A375 (cell line): ENCODE results near the gene OTUB2. TPM values are rescaled to one million over a fixed set of nuclear protein-coding genes. Genes with fewer than 3 reads are reported as not detected.

Experiments
- total RNA-seq: library from RNA; depleted of rRNA; stranded (reverse); fragments of >200 nt; shearing (Covaris generic); gene quantifications from 2 replicates; pipeline ENCODE4 v1.2.3, GENCODE V29; 2014; rRNA removed

The OTUB2 gene
- 1.3 and 1.4 TPM in 2 replicates for total RNA-seq

GRCh38 chr14:94026173-94026888 lies at the start of gene OTUB2:
Gene OTUB2, plus strand, starts transcription at chr14:94026340. Its CDS starts 198 bp downstream, at chr14:94026538.

GRCh38 chr14:93976477-93977057 lies 49.6 kb upstream of the OTUB2 start, which contains the start of gene ASB2:
Gene ASB2, minus strand, starts transcription at chr14:93976570. Its CDS starts 12,031 bp downstream, at chr14:93964539.

DNA sequence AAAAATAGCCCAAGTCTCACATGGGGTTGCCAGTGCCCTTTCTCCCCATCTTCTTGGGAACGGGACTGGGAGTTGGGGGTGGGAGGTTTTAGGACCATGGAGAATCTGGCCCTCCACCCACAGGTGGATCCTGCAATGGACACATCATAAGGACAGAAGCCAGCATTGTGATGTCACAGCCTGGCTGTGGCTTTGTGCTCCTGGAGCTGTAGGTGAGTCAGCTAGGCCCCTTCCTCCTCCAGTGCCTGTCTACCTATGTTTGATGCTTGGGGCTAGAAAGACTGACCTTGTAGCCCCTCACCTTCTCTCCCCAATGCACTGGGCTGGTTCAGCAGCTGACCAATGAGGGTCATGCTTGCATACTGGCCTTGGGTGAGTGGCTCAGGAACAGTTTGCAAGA lies 29.1 kb upstream of the OTUB2 start, which contains the start of gene CCDC197:
Gene CCDC197 (plus strand): TSS at position 220 of the 400 bp plus-strand sequence. CDS start 831 bp downstream, outside the sequence.

GRCh38 chr14:94080621-94081385 lies 54.7 kb downstream of the OTUB2 start, which contains the start of the genes DDX24 and IFI27L1:
Gene DDX24, minus strand, starts transcription at chr14:94081202. Its CDS starts 1,460 bp downstream, at chr14:94079742.
Gene IFI27L1, plus strand, starts transcription at chr14:94081310. Its CDS starts 15,628 bp downstream, at chr14:94096938.

Other genes with a start within 250 kb of the OTUB2 start
- gene PRIMA1, start 237.9 kb upstream of the OTUB2 start, total RNA-seq, result 0.08 TPM in 1 of 2 replicates, not detected in the other
- not detected in 2 replicates for gene FAM181A, start 99.0 kb upstream of the OTUB2 start, total RNA-seq
- not detected in 2 replicates for gene ASB2, start 49.8 kb upstream of the OTUB2 start, total RNA-seq
- not detected in 2 replicates for gene CCDC197, start 29.0 kb upstream of the OTUB2 start, total RNA-seq
- 122 and 146 TPM in 2 replicates for gene DDX24, start 54.9 kb downstream of the OTUB2 start, total RNA-seq
- 7.0 and 7.4 TPM in 2 replicates for gene IFI27L1, start 55.0 kb downstream of the OTUB2 start, total RNA-seq
- gene IFI27, start 84.4 kb downstream of the OTUB2 start, total RNA-seq, result not detected in 2 replicates
- 110 and 120 TPM in 2 replicates for gene IFI27L2, start 103.3 kb downstream of the OTUB2 start, total RNA-seq
- gene PPP4R4, start 148.0 kb downstream of the OTUB2 start, total RNA-seq, result 6.9 and 9.5 TPM in 2 replicates